ENCODE results near the gene KRT16.

KRT16 gene

GRCh38 chr17:41580687-41581365 lies 31.7 kb downstream of the KRT16 start:
- TF ChIP-seq GATA3 (IDR thresholded peaks at IDR 0.05; ENCODE audit: low read depth, low read length) (no peak), GATA2 (IDR thresholded peaks at IDR 0.05; ENCODE audit: low read depth, low read length) (no peak)

- TF ChIP-seq GATA2 (IDR thresholded peaks at IDR 0.05; ENCODE audit: low read depth, low read length), result no peak
- no peak for TF ChIP-seq GATA3 (IDR thresholded peaks at IDR 0.05; ENCODE audit: low read depth, low read length)
Observed at GRCh38 chr17:41580244-41580575, 32.4 kb downstream of the KRT16 start.

GRCh38 chr17:41579484-41580243 lies 32.9 kb downstream of the KRT16 start:
- TF ChIP-seq GATA2 (IDR thresholded peaks at IDR 0.05; ENCODE audit: low read depth, low read length), result no peak
- no peak for TF ChIP-seq GATA3 (IDR thresholded peaks at IDR 0.05; ENCODE audit: low read depth, low read length)

- no peak for TF ChIP-seq GATA3 (IDR thresholded peaks at IDR 0.05; ENCODE audit: low read depth, low read length)
- no peak for TF ChIP-seq GATA2 (IDR thresholded peaks at IDR 0.05; ENCODE audit: low read depth, low read length)
Observed at GRCh38 chr17:41578971-41579370, 33.6 kb downstream of the KRT16 start.

- TF ChIP-seq GATA3 (IDR thresholded peaks at IDR 0.05; ENCODE audit: low read depth, low read length) (no peak), GATA2 (IDR thresholded peaks at IDR 0.05; ENCODE audit: low read depth, low read length) (no peak)
Observed at GRCh38 chr17:41578538-41578937, 34.0 kb downstream of the KRT16 start.

- TF ChIP-seq GATA2 (IDR thresholded peaks at IDR 0.05; ENCODE audit: low read depth, low read length) (no peak), GATA3 (IDR thresholded peaks at IDR 0.05; ENCODE audit: low read depth, low read length) (no peak)
Observed at GRCh38 chr17:41575336-41575735, 37.2 kb downstream of the KRT16 start.

DNA sequence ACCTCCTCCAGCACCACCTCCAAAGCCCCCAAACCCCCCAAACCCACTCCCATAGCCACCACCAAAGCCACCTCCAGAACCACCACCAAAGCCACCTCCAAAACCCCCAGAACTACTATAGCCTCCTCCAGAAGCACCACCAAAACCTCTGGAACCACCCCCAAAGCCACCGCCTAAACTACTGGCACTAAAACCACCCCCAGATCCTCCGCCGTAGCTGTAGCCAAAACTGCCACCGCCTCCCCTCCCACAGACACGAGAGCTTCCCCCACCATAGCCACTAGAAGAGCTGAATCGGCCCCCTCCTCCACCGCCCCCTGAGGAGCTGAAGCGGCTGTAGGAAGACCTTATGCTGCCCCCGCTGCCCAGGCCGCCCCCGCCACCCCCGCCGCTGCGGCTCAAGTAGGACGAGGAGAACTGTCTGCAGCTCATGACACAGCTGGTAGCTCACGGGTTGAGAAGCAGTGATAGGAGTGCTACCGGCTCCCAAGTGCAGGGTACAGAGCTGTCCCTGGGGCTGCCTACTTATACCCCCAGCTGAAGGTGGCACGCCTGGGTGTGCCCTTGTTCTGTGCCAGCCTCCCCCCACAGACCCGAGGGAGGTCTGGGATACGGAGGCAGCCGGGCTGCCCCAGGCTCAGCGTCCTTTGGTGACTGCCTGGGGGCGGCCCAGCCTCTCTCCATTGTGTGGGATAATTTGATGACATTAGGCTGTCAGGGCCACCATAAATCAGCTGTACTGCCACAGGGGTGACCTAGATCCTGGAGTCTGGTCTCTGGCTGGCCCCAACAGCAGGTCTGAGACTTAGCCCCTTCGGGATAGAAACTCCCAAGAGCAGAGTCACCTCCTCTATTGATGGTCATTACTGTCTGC lies 40.8 kb downstream of the KRT16 start, which contains the start of gene KRT9:
KRT9 (minus strand) TSS at position 499 of the 874 bp plus-strand sequence; CDS start at position 432, 67 bp downstream.
- TF ChIP-seq GATA3 (IDR thresholded peaks at IDR 0.05; ENCODE audit: low read depth, low read length) (no peak), GATA2 (IDR thresholded peaks at IDR 0.05; ENCODE audit: low read depth, low read length) (no peak)

GRCh38 chr17:41567317-41567716 lies 45.2 kb downstream of the KRT16 start:
- TF ChIP-seq GATA3 (IDR thresholded peaks at IDR 0.05; ENCODE audit: low read depth, low read length), result no peak
- no peak for TF ChIP-seq GATA2 (IDR thresholded peaks at IDR 0.05; ENCODE audit: low read depth, low read length)

- TF ChIP-seq GATA3 (IDR thresholded peaks at IDR 0.05; ENCODE audit: low read depth, low read length) (no peak), GATA2 (IDR thresholded peaks at IDR 0.05; ENCODE audit: low read depth, low read length) (no peak)
Observed at GRCh38 chr17:41565338-41565737, 47.2 kb downstream of the KRT16 start.

DNA sequence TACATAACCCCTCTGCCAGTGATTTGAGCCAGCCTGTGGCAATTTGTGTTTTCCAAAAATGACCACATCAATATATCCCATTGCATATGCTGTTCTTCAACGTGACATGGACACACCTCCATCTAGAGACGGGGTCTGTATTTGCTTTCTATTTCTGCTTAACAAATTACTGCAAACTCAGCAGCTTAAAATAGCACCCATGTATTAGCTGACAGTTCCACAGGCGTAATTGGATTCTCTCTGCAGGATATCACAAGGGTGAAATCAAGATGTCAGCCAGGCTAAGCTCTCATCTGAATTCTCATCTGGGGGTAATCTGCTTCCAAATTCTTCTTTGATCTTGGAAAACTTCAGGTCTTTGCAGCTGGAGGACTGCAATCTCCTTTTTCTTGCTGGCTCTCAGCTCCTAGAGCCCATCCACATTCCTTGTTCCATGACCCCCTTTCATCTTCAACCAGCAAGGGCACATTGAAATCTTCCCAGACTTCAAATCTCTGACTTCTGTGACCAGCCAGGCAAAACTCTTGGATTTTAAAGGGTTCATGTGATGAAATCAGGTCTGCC lies 48.9 kb downstream of the KRT16 start:
- TF ChIP-seq GATA2 (IDR thresholded peaks at IDR 0.05; ENCODE audit: low read depth, low read length) (no peak), GATA3 (IDR thresholded peaks at IDR 0.05; ENCODE audit: low read depth, low read length) (no peak)

GRCh38 chr17:41561554-41561953 lies 51.0 kb downstream of the KRT16 start:
- TF ChIP-seq GATA2 (IDR thresholded peaks at IDR 0.05; ENCODE audit: low read depth, low read length), result no peak
- no peak for TF ChIP-seq GATA3 (IDR thresholded peaks at IDR 0.05; ENCODE audit: low read depth, low read length)

Data from SH-SY5Y (cell line).